ENCODE measurements around the gene TMEM184A.

The TMEM184A gene

GRCh38 chr7:1549357-1550004, 6.5 kb downstream of the TMEM184A start:
- no peak overlapping the region for H2AK5ac ChIP-seq (ENCODE audit: low read length)
- no peak overlapping the region for H3K4ac ChIP-seq (ENCODE audit: low read depth, low read length)
- no peak overlapping the region for H3K14ac ChIP-seq (ENCODE audit: low read length)
- peaks cover 3 to 7% of the 10 kb centered on the region in 2 experiments for H3K4me1 ChIP-seq (ENCODE audit: control insufficient read depth in 1 of 2, insufficient read depth in 2 of 2, low read length in 2 of 2)
- no peak overlapping the region for H4K12ac ChIP-seq (ENCODE audit: low read depth, low read length)
- WGBS (ENCODE audit: extremely low coverage, insufficient coverage, insufficient read length) = no CpG with 5 or more reads among the region's 27 CpGs
- H3K36me3 ChIP-seq (ENCODE audit: control insufficient read depth in 1 of 2, insufficient read depth in 2 of 2, low read length in 2 of 2) = peaks cover 19 to 29% of the 10 kb centered on the region in 2 experiments
- no peak overlapping the region for H3K27ac ChIP-seq (ENCODE audit: low read depth, low read length)
- no peak overlapping the region for H3K4me3 ChIP-seq (ENCODE audit: low read depth, low read length)
- no peak overlapping the region for H3K4me2 ChIP-seq (ENCODE audit: low read length)
- H2BK12ac ChIP-seq (ENCODE audit: low read length) = no peak overlapping the region
- peaks cover 1% of the 10 kb centered on the region for H3K79me2 ChIP-seq (ENCODE audit: control insufficient read depth, insufficient read depth, low read length, poor library complexity)
- H4K8ac ChIP-seq (ENCODE audit: low read depth, low read length) = no peak overlapping the region
- no peak overlapping the region for H2AFZ ChIP-seq (ENCODE audit: insufficient read depth, low read length, poor library complexity)
- no peak overlapping the region for H2BK5ac ChIP-seq (ENCODE audit: low read depth, low read length, poor library complexity)
- H3K9me3 ChIP-seq (ENCODE audit: insufficient read depth, low read depth, low read length) = no peaks in the 10 kb centered on the region
- DNase-seq = no peak
- no peaks in the 10 kb centered on the region for H3K27me3 ChIP-seq (ENCODE audit: insufficient read depth, low read length)
- H3K23ac ChIP-seq (ENCODE audit: low read length) = no peak overlapping the region
- H4K91ac ChIP-seq (ENCODE audit: low read depth, low read length) = no peak overlapping the region
- no peak overlapping the region for H3K9ac ChIP-seq (ENCODE audit: low read length)
- H3K18ac ChIP-seq (ENCODE audit: low read length) = no peak overlapping the region
- peaks cover 5% of the 10 kb centered on the region for H3K79me1 ChIP-seq (ENCODE audit: low read length)
- H2BK120ac ChIP-seq (ENCODE audit: insufficient read depth, low read length, poor library complexity) = no peak overlapping the region

DNA sequence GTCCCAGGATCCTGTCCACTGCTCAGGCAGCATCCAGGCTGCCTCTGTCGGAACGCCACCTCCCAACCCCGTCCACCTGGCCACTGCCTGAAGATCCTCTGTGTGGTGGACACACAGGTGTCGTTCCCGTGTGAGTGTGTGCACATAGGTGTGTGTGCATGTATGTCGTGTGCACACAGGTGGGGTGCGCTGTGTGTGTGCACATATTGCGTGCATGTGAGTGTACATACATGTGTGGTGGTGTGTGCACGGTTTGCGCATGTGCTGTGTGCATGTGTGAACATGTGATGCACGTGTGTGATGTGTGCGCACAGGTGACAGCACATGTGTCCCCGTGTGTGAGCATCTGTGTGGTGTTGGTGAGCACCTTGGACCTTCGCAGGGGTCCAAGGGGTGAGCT, 7.1 kb downstream of the TMEM184A start:
- H2AFZ ChIP-seq (ENCODE audit: insufficient read depth, low read length, poor library complexity) = no peak overlapping the region
- no peak overlapping the region for H4K12ac ChIP-seq (ENCODE audit: low read depth, low read length)
- no peak overlapping the region for H3K4ac ChIP-seq (ENCODE audit: low read depth, low read length)
- H3K4me1 ChIP-seq (ENCODE audit: control insufficient read depth in 1 of 2, insufficient read depth in 2 of 2, low read length in 2 of 2) = peaks cover 4 to 5% of the 10 kb centered on the region in 2 experiments
- H3K18ac ChIP-seq (ENCODE audit: low read length) = no peak overlapping the region
- no CpG with 5 or more reads among the region's 14 CpGs for WGBS (ENCODE audit: extremely low coverage, insufficient coverage, insufficient read length)
- H4K8ac ChIP-seq (ENCODE audit: low read depth, low read length) = no peak overlapping the region
- H2AK5ac ChIP-seq (ENCODE audit: low read length) = no peak overlapping the region
- no peak overlapping the region for H4K91ac ChIP-seq (ENCODE audit: low read depth, low read length)
- no peak overlapping the region for H3K27ac ChIP-seq (ENCODE audit: low read depth, low read length)
- no peak overlapping the region for H3K9ac ChIP-seq (ENCODE audit: low read length)
- no peak overlapping the region for H2BK12ac ChIP-seq (ENCODE audit: low read length)
- no peaks in the 10 kb centered on the region for H3K79me1 ChIP-seq (ENCODE audit: low read length)
- no peak overlapping the region for H2BK120ac ChIP-seq (ENCODE audit: insufficient read depth, low read length, poor library complexity)
- H3K23ac ChIP-seq (ENCODE audit: low read length) = no peak overlapping the region
- no peak for DNase-seq
- no peak overlapping the region for H2BK5ac ChIP-seq (ENCODE audit: low read depth, low read length, poor library complexity)
- no peaks in the 10 kb centered on the region for H3K79me2 ChIP-seq (ENCODE audit: control insufficient read depth, insufficient read depth, low read length, poor library complexity)
- no peaks in the 10 kb centered on the region for H3K9me3 ChIP-seq (ENCODE audit: insufficient read depth, low read depth, low read length)
- no peak overlapping the region for H3K4me2 ChIP-seq (ENCODE audit: low read length)
- no peak overlapping the region for H3K14ac ChIP-seq (ENCODE audit: low read length)
- peaks cover 23 to 34% of the 10 kb centered on the region in 2 experiments for H3K36me3 ChIP-seq (ENCODE audit: control insufficient read depth in 1 of 2, insufficient read depth in 2 of 2, low read length in 2 of 2)
- no peak overlapping the region for H3K4me3 ChIP-seq (ENCODE audit: low read depth, low read length)
- H3K27me3 ChIP-seq (ENCODE audit: insufficient read depth, low read length) = no peaks in the 10 kb centered on the region

- H3K79me2 ChIP-seq (ENCODE audit: control insufficient read depth, insufficient read depth, low read length, poor library complexity) = no peaks in the 10 kb centered on the region
- H3K23ac ChIP-seq (ENCODE audit: low read length) = no peak overlapping the region
- H3K27me3 ChIP-seq (ENCODE audit: insufficient read depth, low read length) = no peaks in the 10 kb centered on the region
- DNase-seq = no peak
- no peak overlapping the region for H3K4me3 ChIP-seq (ENCODE audit: low read depth, low read length)
- H4K8ac ChIP-seq (ENCODE audit: low read depth, low read length) = no peak overlapping the region
- no peak overlapping the region for H3K14ac ChIP-seq (ENCODE audit: low read length)
- no peak overlapping the region for H2BK5ac ChIP-seq (ENCODE audit: low read depth, low read length, poor library complexity)
- no peak overlapping the region for H2BK12ac ChIP-seq (ENCODE audit: low read length)
- WGBS (ENCODE audit: extremely low coverage, insufficient coverage, insufficient read length) = no CpG with 5 or more reads among the region's 17 CpGs
- peaks cover 2 to 7% of the 10 kb centered on the region in 2 experiments for H3K4me1 ChIP-seq (ENCODE audit: control insufficient read depth in 1 of 2, insufficient read depth in 2 of 2, low read length in 2 of 2)
- H3K36me3 ChIP-seq (ENCODE audit: control insufficient read depth in 1 of 2, insufficient read depth in 2 of 2, low read length in 2 of 2) = peaks cover 26 to 36% of the 10 kb centered on the region in 2 experiments
- no peak overlapping the region for H3K4me2 ChIP-seq (ENCODE audit: low read length)
- no peak overlapping the region for H2AK5ac ChIP-seq (ENCODE audit: low read length)
- no peak overlapping the region for H3K18ac ChIP-seq (ENCODE audit: low read length)
- no peak overlapping the region for H3K27ac ChIP-seq (ENCODE audit: low read depth, low read length)
- H3K4ac ChIP-seq (ENCODE audit: low read depth, low read length) = no peak overlapping the region
- no peak overlapping the region for H2AFZ ChIP-seq (ENCODE audit: insufficient read depth, low read length, poor library complexity)
- no peak overlapping the region for H2BK120ac ChIP-seq (ENCODE audit: insufficient read depth, low read length, poor library complexity)
- no peaks in the 10 kb centered on the region for H3K79me1 ChIP-seq (ENCODE audit: low read length)
- no peak overlapping the region for H3K9ac ChIP-seq (ENCODE audit: low read length)
- no peak overlapping the region for H4K91ac ChIP-seq (ENCODE audit: low read depth, low read length)
- no peaks in the 10 kb centered on the region for H3K9me3 ChIP-seq (ENCODE audit: insufficient read depth, low read depth, low read length)
- no peak overlapping the region for H4K12ac ChIP-seq (ENCODE audit: low read depth, low read length)
Observed at GRCh38 chr7:1548438-1548831, 7.6 kb downstream of the TMEM184A start.

DNA sequence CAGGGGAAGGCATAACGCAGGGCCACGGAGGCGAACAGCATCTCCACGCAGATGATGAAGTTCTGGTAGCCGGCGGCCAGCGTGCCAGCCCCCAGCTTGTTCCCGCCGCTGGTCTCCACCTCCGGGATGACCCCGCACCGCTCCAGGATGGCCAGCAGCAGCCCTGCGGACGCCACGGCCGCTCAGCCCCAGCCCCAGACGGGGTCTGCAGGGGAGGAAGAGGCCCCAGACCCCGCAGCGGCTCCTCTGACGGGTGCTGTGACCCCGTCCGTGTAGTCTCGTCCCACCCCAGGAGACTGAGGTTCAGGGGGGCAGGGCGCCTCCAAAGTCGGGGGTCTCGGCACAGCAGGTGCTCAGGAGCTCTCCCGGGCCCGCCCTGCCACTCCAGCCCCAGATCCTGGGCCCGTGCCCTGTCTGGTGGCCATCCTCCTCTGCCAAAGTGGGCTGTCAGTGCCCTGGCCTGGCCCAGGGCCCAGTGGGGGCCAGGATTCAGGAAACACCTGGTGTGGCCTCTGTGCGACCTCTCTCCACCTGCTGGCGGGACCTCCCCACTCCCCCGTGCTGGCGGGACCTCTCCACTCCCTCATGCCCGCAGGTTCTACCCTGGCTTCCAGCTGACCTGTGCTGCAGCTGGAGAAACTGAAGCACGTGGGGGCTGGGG, 8.1 kb downstream of the TMEM184A start:
- Histone ChIP-seq H3K18ac (ENCODE audit: low read length) (no peak overlapping the region), H3K27ac (ENCODE audit: low read depth, low read length) (no peak overlapping the region), H2AK5ac (ENCODE audit: low read length) (no peak overlapping the region), H3K79me1 (ENCODE audit: low read length) (no peaks in the 10 kb centered on the region), H3K4me2 (ENCODE audit: low read length) (no peak overlapping the region), H3K23ac (ENCODE audit: low read length) (no peak overlapping the region), H3K9me3 (ENCODE audit: insufficient read depth, low read depth, low read length) (no peaks in the 10 kb centered on the region), H2AFZ (ENCODE audit: insufficient read depth, low read length, poor library complexity) (no peak overlapping the region), H4K8ac (ENCODE audit: low read depth, low read length) (no peak overlapping the region), H4K91ac (ENCODE audit: low read depth, low read length) (no peak overlapping the region), H2BK12ac (ENCODE audit: low read length) (no peak overlapping the region), H2BK5ac (ENCODE audit: low read depth, low read length, poor library complexity) (no peak overlapping the region), H3K9ac (ENCODE audit: low read length) (no peak overlapping the region), H2BK120ac (ENCODE audit: insufficient read depth, low read length, poor library complexity) (no peak overlapping the region), H3K27me3 (ENCODE audit: insufficient read depth, low read length) (no peaks in the 10 kb centered on the region), H3K4ac (ENCODE audit: low read depth, low read length) (no peak overlapping the region), H4K12ac (ENCODE audit: low read depth, low read length) (no peak overlapping the region), H3K4me1 (ENCODE audit: control insufficient read depth in 1 of 2, insufficient read depth in 2 of 2, low read length in 2 of 2) (peaks cover 2 to 7% of the 10 kb centered on the region in 2 experiments), H3K79me2 (ENCODE audit: control insufficient read depth, insufficient read depth, low read length, poor library complexity) (no peaks in the 10 kb centered on the region), H3K14ac (ENCODE audit: low read length) (no peak overlapping the region), H3K36me3 (ENCODE audit: control insufficient read depth in 1 of 2, insufficient read depth in 2 of 2, low read length in 2 of 2) (peaks cover 27 to 34% of the 10 kb centered on the region in 2 experiments), H3K4me3 (ENCODE audit: low read depth, low read length) (no peak overlapping the region)
- WGBS (ENCODE audit: extremely low coverage, insufficient coverage, insufficient read length) = no CpG with 5 or more reads among the region's 35 CpGs
- DNase-seq = no peak
